Measurements from ENCODE around the gene SYCP2.

DNA sequence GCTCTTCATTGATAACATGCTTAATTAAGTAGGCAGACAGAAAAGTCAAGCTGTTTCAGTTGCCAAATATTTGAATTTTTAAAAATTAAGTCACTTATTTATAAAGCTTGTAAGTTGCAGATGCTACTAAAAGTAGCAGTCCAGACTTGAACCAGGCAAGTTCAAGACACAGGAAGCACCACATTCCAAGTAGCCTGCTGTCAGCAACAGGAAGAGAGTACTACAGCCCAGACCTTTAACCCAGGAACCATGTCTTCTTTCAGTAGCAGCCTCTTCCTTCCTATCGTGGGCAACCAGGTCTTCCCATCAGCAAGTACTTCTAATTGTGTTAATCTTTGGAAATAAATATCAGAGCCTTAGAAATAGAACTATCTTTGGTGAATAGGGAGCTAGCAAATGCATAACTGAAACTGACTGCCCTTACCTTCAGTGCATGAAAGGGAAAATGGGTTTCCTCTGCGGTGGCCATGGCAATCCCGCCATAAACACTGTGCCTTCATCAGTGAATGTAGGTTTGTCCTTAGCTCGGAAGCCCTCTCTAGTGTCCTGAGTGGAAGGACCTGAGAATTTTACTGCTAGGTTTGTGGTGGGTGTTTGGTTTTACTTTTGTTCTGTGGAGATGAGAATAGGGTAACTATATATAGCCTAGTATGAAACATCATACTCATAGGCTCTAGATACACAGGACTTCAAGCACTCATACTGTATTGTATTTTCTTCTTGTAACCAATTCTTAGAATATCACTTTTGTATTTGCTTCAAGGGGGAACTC lies 95.6 kb downstream of the SYCP2 start:
- TF ChIP-seq GATA3 (IDR thresholded peaks at IDR 0.05; ENCODE audit: low read depth, low read length) = no peak
- no peak for TF ChIP-seq GATA2 (IDR thresholded peaks at IDR 0.05; ENCODE audit: low read depth, low read length)
